Head of caudate nucleus (tissue), 42 donors: ENCODE data around the gene CCDC47.
"Not testable (repeated sequence)": the region's sequence is repeated elsewhere in the genome, so short reads cannot be mapped to it uniquely, and the experiment has no call there.

ENCODE experiments used
- DNase-seq, 42 donors: peaks; one replicate each; pipeline versions ENCODE4 v3.0.0 to v3.0.0-alpha.2; 2020 to 2021; ENCODE audit warnings: mixed read lengths in 7 of 42
- intact Hi-C: fragments of 100-400 bp; cut with DNase I; formaldehyde crosslinking; loops from one replicate; pipeline ENCODE4 v1.15.0; 2022

CCDC47 gene, protein sequence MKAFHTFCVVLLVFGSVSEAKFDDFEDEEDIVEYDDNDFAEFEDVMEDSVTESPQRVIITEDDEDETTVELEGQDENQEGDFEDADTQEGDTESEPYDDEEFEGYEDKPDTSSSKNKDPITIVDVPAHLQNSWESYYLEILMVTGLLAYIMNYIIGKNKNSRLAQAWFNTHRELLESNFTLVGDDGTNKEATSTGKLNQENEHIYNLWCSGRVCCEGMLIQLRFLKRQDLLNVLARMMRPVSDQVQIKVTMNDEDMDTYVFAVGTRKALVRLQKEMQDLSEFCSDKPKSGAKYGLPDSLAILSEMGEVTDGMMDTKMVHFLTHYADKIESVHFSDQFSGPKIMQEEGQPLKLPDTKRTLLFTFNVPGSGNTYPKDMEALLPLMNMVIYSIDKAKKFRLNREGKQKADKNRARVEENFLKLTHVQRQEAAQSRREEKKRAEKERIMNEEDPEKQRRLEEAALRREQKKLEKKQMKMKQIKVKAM

GRCh38 chr17:63773272-63774140 lies at the start of gene CCDC47:
Gene CCDC47, minus strand, starts transcription at chr17:63773597. Its CDS starts 7,422 bp downstream, at chr17:63766175.
- intact Hi-C loops = loop anchor here (2.0 to 5.0 kb wide), 3 partner anchors 33 to 69 kb away; partner anchors contain the start of genes FTSJ3, PSMC5, SMARCD2 and STRADA
- DNase-seq = peak; percentile 97 to 100 (median 99)

DNA sequence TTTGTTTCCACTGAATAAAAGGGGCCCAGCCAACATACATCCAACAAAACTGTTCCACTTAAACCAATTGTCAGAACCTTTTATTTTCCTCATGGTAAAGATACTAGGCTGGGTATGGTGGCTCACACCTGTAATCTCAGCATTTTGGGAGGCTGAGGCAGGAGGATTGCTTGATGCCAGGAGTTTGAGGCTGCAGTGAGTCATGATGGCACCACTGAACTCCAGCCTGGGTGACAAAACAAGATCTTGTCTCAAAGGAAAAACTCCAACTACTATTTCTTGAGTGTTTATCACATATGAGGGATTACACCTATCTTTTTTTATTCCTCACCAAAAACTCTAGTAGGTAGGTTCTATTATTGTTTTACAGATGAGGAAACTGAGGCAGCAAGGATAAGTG lies 49.1 kb upstream of the CCDC47 start:
- intact Hi-C loops = no loop called here
- DNase-seq = no peak

GRCh38 chr17:63821804-63822203 lies 48.4 kb upstream of the CCDC47 start:
- DNase-seq = no peak
- intact Hi-C loops = no loop called here

- intact Hi-C loops = no loop called here
- DNase-seq = no peak
These were observed 47.7 kb upstream of the CCDC47 start for GRCh38 chr17:63820963-63821561.

GRCh38 chr17:63819585-63820537 lies 46.5 kb upstream of the CCDC47 start:
- intact Hi-C loops = no loop called here
- DNase-seq = no peak

DNA sequence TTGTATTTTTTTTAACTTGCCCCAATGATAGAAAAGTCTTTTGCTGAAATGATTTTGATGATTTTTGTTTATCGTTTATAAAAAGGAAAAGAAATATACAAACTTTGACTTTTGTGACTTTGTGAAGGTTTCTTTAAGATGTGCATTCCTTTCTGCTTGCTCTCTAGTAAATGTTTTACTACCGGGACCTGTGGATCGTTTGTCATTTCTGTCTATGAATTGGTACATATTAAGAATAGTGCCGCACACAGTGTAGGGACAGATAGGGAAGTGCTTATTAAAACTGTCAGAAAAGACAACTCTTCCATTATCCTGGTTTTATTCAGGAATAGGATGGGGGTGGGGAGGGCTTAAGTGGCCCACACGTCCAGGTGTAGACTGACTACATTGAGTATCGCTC lies 45.7 kb upstream of the CCDC47 start:
- no peak for DNase-seq
- intact Hi-C loops = no loop called here

DNA sequence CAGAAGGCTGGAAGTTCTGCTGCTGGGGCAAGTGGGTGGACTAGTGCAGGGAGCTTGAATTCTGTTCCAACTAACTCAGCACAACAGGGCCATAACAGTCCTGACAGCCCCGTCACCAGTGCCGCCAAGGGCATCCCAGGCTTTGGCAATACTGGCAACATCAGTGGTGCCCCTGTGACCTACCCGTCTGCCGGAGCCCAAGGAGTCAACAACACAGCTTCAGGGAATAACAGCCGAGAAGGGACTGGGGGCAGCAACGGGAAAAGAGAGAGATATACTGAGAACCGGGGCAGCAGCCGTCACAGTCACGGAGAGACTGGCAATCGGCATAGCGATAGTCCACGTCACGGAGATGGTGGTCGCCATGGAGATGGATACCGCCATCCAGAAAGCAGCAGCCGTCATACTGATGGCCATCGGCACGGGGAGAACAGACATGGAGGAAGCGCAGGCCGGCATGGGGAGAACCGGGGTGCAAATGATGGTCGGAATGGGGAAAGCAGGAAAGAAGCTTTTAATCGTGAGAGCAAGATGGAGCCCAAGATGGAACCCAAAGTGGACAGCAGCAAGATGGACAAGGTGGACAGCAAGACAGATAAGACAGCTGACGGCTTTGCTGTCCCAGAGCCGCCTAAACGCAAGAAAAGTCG lies 44.5 kb upstream of the CCDC47 start:
- intact Hi-C loops = no loop called here

GRCh38 chr17:63816669-63817068 lies 43.3 kb upstream of the CCDC47 start:
- DNase-seq = no peak
- intact Hi-C loops = no loop called here

More for the DNA sequence above, 44.5 kb upstream of the CCDC47 start:
- no peak for DNase-seq

DNA sequence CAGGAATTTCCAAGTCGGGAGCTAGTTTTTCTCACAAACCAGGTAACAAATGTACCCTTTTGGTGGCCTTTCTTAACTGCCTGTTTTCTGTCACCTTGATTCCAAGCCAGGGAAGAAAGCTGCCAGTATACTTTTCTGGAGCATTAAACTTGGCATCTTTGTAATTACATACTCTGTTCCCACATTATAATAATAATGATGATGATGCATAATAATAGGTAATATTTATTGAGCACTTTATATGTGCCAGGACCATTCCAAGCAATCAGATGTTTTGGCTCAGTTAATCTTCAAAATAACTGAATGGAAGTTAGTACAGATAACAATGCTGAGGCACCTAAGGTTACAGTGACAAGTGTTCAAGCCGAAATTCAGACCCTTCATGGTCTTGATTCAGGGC lies 42.7 kb upstream of the CCDC47 start:
- intact Hi-C loops = no loop called here
- DNase-seq = no peak

DNA sequence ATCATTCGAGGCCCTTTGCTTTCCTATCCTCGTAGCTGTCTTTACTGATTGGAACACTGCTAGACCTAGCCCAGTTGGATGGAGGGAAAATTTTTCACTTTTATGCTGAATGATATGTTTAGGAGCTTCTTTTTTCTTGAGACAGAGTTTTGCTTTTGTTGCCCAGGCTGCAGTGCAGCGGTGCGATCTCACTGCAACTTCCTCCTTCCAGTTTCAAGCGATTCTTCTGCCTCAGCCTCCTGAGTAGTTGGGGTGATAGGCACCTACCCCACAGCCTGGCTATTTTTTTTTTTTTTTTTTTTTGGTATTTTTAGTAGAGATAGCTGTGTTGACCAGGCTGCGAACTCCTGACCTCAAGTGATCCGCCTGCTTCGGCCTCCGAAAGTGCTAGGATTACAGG lies 36.6 kb upstream of the CCDC47 start:
- intact Hi-C loops = no loop called here

GRCh38 chr17:63805591-63805990 lies 32.2 kb upstream of the CCDC47 start:
- DNase-seq = no peak
- intact Hi-C loops = no loop called here

More for the DNA sequence above, 36.6 kb upstream of the CCDC47 start:
- DNase-seq = no peak

- intact Hi-C loops = no loop called here
- no peak for DNase-seq
These were observed 30.9 kb upstream of the CCDC47 start for GRCh38 chr17:63804328-63804727.

GRCh38 chr17:63800783-63801182 lies 27.4 kb upstream of the CCDC47 start:
- no peak for DNase-seq
- intact Hi-C loops = no loop called here

GRCh38 chr17:63798572-63799106 lies 25.2 kb upstream of the CCDC47 start:
- intact Hi-C loops = no loop called here
- DNase-seq = no peak

GRCh38 chr17:63796375-63796774 lies 23.0 kb upstream of the CCDC47 start:
- intact Hi-C loops, DNase-seq: not testable (repeated sequence)

DNA sequence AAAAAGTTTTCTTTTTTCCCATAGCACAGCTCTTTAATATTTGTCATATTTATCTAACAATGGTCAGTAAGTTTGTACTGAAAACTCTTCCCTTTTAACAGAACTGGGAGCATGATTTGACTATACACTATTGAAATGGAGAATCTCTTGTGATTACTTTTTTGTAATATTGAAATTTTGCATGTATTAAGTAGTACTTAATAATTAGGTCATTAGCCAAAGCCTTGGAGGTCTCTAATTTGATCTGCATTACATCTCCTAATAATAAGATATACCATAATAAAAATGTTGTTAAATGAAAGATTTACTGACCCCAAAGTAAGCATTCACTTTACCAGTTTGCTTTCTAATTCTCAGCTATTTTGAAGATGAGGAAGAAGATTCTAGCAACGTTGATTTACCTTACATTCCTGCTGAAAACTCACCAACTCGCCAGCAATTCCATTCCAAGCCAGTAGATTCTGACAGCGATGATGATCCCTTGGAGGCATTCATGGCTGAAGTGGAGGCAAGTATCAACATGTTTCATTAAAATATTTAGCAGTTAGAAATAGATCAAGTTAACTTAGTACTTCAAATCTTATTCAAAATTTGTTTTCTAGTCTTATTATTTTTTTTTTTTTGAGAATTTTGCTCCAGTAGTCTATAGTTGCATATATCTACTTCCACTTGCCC lies 18.8 kb upstream of the CCDC47 start:
- intact Hi-C loops = no loop called here
- DNase-seq = no peak

DNA sequence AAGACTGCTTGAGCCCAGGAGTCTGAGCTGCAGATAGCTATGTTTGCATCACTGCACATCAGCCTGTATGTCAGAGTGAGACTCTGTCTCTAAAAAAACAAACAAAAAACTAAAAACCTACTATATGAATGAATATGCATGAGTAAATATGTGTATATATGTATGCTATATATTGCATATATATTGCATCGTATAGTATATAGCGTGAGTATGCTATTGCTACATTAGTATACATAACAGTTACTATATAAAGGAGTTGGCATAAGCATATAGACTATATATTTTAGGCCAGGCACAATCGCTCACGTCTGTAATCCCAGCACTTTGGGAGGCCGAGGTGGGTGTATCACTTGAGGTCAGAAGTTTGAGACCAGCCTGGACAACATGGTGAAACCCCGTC lies 16.7 kb upstream of the CCDC47 start:
- intact Hi-C loops = no loop called here
- DNase-seq = no peak
